ENCODE measurements around the gene GREB1L.

The GREB1L gene

DNA sequence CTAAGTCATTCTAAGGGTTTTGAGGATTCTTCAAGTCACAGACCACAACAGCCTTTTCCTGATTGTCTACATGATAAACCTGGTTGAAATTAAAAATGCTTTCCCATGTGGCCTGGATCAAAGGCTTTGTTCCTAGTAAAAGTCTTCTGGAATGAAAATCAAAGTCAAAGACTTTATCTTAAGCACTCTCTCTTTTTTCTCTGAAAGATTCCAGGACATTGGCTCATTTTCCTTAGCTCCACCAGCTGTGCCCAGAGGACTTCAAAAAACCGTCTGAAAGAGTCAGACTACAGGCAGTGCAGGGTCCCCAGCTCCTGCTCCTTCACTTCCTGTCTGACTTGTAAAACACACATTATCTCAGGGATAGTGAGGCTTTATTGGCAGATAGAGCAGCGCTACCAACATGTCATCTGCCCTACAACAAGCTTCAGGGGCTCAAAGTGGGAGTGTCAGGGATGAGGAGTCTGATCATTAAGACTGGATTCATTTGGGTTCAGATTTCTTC is 210.3 kb downstream of the GREB1L start:
- DNase-seq: no peak

DNA sequence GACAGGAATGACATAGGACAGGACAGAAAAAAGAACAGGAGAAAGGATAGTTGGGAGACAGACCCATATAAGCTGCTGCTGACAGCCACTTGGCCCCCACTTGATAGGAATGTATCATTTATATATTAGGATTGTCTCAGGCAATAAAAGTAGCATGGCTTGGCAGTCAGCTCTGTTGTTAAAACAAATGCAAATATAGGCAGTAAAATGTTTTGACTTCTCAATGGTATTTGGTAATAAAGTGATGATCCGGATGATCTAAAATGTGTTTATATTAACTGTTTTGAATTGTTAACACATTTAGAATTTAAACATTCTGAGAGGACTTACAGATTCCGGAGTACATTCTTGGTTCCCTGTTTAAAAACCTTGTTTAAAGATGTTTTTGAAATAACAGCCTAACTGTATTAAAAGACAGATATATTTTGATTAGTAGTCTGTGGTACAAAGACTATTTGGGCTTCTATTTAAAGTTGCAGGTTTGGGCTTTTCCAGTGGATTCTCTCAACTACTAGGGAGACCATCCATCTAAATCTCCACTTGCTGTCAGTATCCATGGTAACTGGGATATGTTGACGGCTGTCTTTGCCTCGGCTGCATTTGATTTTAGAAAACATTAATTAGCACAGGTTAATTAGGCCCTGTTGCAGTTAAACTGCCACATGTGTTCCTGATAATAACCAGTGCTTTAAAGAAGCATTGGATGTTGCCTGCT is 210.9 kb downstream of the GREB1L start:
- DNase-seq: no peak

DNA sequence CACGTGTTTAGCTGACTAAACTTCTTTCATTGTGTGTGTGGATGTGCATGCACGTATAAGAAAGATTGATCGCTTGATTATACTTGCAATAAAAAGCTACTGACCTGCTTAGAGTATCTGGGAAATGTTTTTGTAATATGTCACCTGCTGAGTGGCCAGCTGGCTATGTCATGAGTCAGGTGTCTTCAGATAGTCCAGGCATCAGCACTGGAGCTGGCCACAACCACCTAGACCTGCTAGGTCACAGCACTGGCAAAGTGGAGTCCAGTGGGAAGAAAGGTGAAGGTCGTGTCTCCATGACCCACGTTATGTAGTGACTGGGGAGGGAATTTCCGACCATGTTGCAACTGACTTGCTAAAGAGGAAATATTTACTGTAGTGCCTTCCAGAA is 211.5 kb downstream of the GREB1L start:
- no peak for DNase-seq

DNA sequence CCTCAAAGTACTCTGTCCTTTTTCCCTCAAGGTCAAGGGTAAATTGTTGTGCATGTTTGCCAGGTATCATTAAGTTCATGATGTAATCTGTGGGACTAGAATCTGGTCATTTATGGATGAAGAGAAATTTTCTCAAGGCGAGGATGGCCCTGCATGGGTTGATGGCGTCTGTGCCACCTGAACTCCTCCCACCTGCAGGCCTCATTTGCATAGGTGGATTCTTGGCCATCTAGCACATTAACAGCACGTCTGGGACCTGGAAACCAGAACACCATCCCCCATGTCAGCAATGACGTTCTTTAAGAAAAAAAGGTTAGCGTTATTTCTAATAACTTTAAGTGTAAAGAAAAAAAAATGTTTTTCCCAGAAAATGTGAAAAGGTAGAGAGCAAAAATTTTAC is 212.7 kb downstream of the GREB1L start:
- no peak for DNase-seq

DNA sequence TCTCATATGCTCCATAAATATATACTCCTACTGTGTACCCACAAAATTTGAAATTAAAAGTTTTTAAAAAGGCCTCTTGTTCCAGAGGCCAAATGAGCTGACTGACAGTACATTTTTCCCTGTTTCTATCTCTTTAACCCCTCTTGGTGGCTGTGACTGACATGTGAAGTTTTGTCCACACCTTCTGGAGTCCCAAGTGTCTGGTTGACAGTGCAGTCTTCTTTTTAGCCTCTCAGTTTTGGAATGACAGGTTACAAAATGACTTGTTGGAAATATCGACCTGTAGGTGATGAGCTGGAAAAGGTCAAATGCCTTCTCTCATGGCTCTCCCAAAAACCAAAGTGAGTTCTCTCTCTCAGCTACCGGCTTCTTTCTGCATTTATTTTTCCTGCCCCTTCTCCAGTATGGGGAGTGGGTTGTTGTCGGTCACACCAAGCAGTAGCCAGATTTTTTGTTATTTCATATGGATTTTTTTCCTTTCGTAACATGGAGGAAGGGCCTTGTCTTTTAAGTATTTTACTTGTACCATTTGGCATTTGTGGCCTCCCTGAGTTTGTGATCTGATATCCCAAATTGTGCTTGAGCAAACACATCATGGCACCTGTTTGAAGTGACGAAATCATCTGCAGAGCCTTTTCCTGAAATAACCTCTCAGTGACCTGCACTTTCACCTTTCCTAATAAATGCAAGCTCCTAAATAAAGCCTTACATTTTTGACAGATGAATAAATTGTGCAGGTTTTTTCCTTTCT is 214.6 kb downstream of the GREB1L start:
- DNase-seq: no peak

DNA sequence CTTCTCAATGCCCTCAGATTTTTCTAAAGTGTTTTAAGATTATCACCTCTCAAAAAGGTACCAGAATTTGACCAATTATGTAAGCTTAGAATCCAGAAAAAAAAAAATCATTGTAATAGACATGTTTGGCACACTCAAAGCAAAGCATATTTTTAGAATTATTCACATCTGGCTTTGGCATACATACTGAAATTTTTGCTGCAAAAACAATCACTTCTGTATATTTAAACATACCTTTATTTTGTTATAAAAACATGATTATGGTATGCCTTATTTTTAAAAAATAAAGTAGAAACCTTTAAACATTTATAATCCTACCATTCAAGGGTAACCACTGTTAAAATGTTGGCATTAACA is 215.1 kb downstream of the GREB1L start:
- no peak for DNase-seq

DNA sequence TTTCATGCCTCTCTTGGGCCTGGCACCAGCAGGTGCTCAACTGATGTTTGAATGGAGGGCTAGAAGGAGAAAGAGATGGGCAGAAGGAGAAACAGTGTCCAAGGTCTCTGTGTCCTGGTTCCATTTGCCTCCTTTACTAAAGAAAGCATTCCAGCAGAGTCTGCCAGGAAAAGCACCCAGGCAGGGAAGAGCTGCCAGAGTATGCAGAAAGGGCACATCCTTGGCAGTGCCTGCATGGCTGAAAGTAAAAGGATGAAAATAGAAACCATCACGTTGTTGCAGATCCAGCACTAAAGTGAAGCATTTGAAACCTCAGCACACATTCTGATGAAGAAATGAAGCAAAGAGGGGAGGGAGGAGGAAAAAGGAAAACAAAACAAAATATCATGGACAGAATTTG is 216.3 kb downstream of the GREB1L start:
- DNase-seq: no peak

DNA sequence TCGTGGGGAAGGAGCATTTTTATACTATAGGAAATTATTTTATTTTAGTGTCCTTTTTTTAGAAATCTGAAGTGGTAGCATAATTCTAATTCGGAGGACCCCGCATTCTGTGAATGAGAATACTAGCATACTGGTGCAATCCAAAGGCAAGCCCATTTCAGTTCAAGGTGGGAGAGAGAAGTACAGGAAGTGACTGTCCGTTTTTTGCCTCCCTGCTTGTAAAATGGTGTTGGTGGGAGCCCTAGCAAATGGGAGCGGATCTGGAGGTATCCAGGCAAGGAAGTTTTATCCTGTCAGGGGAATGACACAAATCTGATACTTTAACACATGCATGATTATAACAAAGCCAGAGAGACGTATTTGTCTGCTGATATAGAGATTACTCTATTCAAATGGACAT is 216.8 kb downstream of the GREB1L start:
- DNase-seq: no peak

DNA sequence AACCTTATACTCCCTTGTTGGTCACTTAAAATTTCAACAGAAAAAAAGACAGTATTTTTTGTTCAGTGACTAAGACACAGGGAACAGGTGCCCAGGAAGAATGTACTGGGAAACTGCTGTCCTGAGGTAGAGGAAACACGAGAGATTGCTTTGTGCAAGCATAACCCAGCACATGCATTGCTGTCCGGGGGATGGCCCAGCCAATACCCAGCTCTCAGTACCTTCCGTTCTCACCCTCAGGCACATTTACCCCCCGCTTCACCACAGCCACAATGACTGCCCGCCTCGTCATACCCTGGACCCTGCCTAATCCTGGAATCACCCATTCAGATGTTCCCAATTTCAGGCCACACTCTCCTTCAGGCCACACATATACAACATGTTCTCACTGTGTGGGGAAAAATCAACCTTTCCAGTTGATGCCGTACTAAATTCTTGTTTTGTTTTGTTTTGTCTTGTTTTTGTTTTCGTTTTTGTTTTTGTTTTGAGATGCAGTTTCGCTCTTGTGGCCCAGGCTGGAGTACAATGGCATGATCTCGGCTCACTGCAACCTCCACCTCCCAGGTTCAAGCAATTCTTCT is 217.8 kb downstream of the GREB1L start:
- no peak for DNase-seq

DNA sequence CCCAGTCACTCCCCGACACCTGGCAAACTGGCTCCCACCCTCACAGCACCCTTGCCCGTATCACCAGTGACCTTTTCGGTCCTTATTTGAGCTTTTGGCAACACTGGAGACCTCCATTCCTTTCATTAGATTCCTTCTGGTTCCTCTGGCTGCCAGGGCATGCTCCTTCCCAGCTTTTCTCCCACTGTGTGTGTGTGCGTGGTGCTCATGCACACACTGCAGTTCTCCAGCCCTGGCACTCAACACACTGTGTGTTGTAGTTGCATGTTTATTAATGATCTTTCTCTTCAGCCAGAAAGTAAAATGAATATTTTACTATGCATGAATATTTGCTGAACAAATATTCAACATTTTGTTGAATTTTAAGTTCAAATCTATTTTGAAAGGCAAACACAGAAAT is 219.4 kb downstream of the GREB1L start:
- no peak for DNase-seq

DNA sequence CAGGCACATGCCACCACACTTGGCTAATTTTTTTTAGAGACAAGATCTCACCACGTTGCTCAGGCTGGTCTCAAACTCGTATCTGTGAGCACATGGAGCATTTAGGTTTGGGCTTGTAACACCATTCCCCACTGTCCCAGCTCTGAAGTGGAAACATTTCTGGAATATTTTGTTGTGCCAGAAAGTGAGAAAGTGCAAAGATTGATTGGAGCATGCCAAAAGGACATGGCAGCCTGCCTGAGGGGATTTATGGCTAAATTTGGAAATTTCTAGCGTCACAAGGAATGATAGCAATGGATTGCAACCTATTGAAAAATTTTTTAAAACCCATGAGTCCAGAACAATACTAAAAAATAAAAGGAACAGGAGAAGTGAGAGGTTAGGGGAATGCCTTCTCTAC is 221.7 kb downstream of the GREB1L start:
- DNase-seq: no peak

DNA sequence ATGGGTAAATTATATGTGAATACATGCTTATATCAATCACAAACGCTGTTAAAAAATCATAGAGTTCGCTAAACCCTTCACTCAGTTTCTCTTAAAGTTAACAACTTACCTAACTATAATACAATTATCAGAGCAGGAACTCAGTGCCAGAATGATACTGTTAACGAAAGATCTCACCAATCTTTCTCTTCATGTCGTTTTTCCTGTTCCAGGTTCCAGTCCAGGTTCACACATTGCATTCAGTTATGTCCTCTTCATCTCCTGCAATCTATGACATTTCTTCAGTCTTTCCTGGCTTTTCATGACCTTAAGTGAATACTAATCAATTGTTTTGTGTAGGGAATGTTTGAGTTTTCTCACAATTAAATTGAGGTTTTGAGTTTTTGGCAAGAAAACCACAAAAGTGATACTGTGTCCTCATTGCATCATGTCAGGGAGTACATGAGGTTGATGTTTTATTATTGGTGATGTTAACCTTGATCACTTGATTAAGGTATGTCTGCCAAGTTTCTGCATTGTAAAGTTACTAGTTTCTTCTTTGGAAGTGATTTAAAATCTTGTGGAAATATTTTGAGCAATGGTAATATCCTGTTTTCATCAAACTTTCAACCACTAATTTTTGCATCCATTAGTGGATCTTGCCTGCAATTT is 226.6 kb downstream of the GREB1L start:
- no peak for DNase-seq

DNA sequence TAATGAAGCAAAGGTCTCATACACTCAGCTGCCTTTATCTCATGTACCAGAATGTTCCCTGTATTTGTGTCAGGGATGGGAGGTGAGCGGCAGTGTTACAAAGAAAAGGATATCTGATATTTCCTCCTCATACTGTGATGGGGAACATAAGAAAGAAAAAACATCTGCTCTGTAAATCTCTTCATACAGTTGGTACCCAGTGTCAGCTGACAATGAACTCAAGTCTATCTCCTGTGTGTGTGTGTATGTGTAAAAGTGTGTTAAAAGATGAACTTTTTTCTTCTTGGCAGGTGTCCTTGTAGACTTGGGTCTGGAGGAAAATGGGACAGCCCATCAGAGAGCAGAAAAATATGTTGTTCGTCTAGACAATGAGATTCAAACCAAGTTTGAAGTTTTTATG is 230.7 kb downstream of the GREB1L start:
- no peak for DNase-seq

DNA sequence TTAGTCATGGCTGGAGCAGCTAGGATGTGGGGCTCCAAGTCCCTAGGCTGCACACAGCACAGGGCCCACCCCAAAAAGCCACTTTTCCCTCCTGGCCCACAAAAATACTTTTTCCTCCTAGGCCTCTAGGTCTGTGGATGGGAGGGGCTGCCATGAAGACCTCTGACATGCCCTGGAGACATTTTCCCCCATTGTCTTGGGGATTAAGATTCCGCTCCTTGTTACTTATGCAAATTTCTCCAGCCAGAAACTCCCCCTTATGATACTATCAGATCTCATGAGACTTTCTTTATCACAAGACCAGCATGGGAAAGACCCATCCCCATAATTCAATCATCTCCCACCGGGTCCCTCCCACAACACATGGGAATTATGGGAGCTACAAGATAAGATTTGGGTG is 232.6 kb downstream of the GREB1L start:
- DNase-seq: no peak

DNA sequence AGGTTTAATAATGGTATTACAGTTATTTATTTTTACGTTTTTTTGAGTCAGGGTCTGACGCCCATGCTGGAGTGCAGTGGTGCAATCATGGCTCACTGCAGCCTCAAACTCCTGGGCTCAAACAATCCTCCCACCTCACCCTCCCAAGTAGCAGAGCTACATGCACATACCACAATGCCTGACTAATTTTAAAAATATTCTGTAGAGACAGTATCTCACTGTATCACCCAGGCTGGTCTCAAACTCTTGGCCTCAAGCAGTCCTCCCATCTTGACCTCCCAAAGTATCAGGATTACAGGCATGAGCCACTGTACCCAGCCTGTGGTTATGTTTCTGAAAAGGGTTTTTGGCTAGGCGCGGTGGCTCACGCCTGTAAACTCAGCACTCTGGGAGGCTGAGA is 237.7 kb downstream of the GREB1L start:
- DNase-seq: no peak

DNA sequence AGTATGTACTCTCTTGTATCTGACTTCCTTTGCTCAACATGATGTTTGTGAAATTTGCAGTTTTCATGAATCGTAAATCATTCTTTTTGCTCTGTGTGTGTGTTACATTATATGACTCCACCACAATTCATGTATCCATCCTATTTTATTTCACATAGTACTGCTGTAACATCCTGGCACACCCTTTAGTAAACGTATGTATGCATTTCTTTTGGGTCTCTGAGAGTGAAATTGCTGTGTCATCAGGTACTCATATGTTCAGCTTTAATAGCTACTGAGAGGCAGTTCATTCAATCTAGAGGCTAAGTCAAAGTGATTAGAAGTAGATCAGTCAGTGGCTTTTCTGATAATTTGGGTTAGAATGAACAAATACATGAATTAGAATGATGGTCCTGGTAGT is 239.7 kb downstream of the GREB1L start:
- DNase-seq: no peak

DNA sequence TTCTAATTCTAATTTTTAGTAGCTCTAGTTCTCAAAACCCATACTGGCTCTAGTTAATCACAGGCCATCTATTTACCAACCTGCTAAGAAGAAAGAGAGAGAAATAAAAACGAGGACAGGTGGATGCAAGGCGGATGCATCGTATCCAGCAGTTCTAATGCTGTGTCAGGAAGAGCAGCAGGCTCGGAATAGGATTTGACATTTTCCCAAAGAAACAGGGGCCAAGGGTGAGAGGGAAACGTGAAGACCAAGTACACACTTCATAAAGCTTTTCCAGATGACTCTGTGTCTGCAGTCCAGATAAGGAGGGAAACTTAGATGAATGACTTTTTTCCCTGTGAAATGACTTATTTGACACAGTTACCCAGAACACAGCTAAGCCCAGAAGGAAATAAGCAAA is 241.0 kb downstream of the GREB1L start:
- no peak for DNase-seq

DNA sequence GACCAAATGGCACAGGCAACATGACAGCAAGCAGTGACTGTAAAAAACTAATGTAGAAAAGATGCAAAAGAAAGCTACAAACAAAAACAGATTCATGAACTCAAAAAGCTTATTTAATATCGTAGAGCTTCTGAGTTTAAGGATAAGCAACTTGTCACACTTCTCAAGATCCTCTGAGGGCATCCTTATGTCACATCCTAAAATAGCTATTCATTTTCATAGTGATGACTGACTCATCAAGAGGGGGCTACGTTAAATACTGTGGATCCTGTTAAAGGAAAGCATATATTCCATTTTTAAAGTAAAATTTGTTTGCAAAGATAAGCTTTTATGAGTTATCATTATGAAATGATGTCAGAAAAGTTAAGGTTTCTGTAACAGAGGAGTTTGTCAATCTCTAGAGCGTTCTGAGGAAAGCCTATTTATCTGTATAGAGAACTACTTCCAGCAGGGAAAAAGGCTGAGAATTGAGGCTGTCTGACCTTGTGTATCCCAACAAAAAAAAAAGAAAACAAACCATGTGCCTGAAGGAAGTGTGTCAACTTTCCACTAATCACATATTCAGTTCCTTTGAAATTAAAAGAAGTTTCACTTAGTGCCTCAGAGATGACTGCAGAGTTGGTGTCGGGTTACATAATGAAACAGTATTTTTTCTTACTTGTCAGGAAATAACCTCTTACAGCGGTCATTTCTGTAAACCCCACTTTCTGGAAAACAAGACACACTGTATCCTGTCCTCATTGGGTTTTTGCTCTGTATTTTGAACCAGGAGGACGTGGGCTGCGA is 243.0 kb downstream of the GREB1L start:
- DNase-seq: no peak

DNA sequence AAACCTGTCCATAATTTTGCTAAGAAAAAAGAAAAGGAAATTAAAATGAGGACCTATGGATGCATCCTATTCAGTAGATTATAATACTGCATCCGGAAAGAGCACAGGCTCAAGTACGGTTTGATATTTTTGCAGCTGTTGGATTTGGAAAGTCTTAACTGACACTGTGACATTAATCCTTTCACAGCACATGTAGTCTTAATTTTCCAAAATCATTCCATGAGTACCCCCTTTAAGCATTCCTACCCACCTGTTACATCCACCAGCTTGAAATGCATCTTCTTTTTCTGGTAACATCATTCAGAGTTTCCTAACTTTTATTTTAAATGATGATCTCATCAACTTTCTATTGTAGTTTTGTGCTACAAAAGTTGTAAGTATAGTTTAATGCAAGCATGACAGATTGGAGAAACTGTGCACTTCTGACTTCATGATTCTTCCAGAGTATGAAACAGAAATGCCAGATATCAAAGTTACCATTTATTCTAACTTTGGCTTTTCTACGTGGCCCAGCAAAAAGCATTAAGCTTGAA is 244.9 kb downstream of the GREB1L start:
- DNase-seq: no peak

DNA sequence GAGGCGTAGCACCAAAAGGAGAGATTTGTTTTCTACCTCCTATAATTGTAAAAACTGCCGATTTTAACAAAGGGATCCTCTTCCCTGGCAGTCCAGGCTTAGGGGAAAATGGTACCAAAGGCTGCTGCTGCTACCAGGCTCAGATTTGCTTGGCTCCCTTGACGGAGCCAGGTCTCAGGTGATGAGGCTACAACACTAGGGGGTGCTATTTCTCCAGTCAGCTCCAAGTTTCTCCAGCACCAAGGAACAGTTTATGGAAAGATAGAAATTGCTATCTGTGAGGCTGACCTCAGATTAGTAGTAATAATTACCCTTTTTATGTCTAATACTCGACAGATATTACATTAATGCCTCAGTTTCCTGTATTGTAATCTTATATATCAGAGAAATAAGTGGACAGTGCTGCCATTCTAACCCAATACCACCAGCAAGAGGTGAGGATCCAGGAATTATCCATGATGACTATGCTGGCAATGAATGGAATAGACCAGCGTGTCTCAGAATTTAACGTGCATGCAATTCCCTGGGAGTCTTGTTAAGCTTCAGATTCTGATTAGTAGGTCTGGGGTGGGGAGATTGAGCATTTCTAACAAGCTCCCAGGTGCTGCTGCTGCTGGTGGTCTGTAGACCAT is 247.2 kb downstream of the GREB1L start:
- peak; percentile 29 for DNase-seq

DNA sequence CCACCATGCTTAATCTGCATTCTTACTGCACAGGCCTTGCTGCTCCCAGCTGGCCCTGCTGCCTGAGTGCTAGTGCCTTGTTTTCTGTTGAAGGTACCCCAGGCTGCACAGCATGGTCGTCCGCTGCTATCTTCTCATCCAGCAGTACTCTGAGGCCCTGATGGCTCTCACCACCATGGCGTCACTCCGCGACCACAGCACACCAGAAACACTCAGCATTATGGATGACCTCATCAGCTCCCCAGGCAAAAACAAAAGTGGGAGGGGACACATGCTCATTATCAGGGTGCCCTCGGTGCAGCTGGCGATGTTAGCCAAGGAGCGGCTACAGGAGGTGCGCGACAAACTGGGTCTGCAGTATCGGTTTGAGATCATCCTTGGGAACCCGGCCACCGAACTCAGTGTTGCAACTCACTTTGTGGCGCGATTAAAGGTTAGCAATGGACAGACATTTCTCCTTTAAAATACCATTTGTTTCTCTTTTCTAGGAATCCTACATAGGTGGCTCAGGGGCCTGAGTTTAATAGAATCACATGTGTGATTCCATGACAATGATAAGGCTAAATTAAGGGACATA is 248.0 kb downstream of the GREB1L start:
- DNase-seq: no peak

DNA sequence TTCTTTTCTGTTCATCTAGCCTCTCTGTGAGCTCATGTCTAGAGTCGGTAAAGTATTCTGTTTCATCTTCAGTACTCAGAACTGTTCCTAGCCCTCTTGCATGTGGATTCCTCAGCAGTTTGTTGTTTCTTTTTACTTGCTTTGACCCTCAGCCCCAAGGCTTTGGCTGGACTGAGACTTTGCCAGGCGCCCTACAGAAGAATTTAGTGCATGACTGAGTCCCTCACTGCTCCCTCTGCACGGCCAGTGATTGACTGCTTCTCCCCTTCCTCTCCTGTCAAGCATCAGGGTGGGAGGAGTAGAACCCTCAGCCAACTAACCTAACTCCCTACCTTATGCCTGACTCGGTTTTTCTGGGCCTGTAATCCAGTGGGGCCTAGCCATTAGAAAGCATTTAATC is 248.7 kb downstream of the GREB1L start:
- DNase-seq: no peak

Data from CD4-positive, alpha-beta T cell treated with Interleukin-21 for 1 hour (primary cell).